Raji (cell line): ENCODE results near the gene SLC43A1.

Experiments
- POLR2A ChIP-seq: IDR thresholded peaks from 2 replicates; pipeline ENCODE4 v1.6.1; 2011; ENCODE audit warnings: low read depth, low read length, control low read depth; ENCODE audit not compliant: insufficient read depth

SLC43A1 gene

GRCh38 chr11:57487920-57488659, 27.4 kb downstream of the SLC43A1 start:
- TF ChIP-seq POLR2A, result no peak

- TF ChIP-seq POLR2A, result no peak
These were observed 28.3 kb downstream of the SLC43A1 start for GRCh38 chr11:57487021-57487778.

GRCh38 chr11:57485217-57485990, 30.1 kb downstream of the SLC43A1 start:
- no peak for TF ChIP-seq POLR2A

- TF ChIP-seq POLR2A, result no peak
These were observed 31.3 kb downstream of the SLC43A1 start for GRCh38 chr11:57484141-57484710.

GRCh38 chr11:57483562-57483918, 32.0 kb downstream of the SLC43A1 start:
- no peak for TF ChIP-seq POLR2A

- no peak for TF ChIP-seq POLR2A
These were observed 32.5 kb downstream of the SLC43A1 start for GRCh38 chr11:57482782-57483561.

- TF ChIP-seq POLR2A, result no peak
These were observed 33.4 kb downstream of the SLC43A1 start for GRCh38 chr11:57481915-57482781.

GRCh38 chr11:57481315-57481714, 34.2 kb downstream of the SLC43A1 start:
- no peak for TF ChIP-seq POLR2A

- no peak for TF ChIP-seq POLR2A
These were observed 34.9 kb downstream of the SLC43A1 start for GRCh38 chr11:57480409-57481137.

- TF ChIP-seq POLR2A, result no peak
These were observed 35.6 kb downstream of the SLC43A1 start for GRCh38 chr11:57479911-57480310.

GRCh38 chr11:57479021-57479663, 36.4 kb downstream of the SLC43A1 start:
- no peak for TF ChIP-seq POLR2A

- TF ChIP-seq POLR2A, result no peak
These were observed 37.9 kb downstream of the SLC43A1 start for GRCh38 chr11:57477507-57478189.
